NB4 (cell line): ENCODE data around the gene AGAP1.

Source experiments
- MYC ChIP-seq: IDR thresholded peaks from 2 replicates; pipeline ENCODE4 v1.6.1; 2011; ENCODE audit warnings: low read depth, low read length
- POLR2A ChIP-seq: IDR thresholded peaks from 2 replicates; pipeline ENCODE4 v1.6.1; 2011; ENCODE audit warnings: mild to moderate bottlenecking; ENCODE audit not compliant: insufficient read length; ENCODE audit errors: extremely low read depth
- TF ChIP-seq, protein P1 (sequence below): IDR thresholded peaks from one replicate; pipeline ENCODE4 v1.5.1; 2012; ENCODE audit warnings: low read depth, low read length
- TF ChIP-seq, protein P2 (sequence below): IDR thresholded peaks from 2 replicates; pipeline ENCODE4 v1.6.1; 2011; ENCODE audit warnings: low read depth, low read length

DNA sequence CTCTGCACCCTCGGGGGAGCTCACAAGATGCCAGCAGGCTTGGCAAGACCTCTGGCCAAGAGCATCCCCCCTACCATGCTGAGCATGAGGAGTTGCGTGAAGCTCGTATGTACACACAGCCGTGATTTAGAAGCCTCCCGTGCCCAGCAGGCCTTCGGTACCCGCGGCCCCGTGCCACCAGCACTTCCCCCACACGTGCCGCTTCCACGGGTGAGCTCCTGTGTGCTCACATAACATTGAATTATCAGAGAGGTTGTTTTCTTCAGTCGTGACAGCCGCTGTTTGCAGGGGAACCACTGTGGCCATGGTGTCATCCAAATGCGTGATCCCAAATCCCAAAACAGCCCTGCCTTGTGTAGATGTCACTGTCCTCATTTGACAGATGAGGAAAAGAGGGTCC, 621.1 kb downstream of the AGAP1 start:
- TF ChIP-seq POLR2A (no peak), MYC (no peak)
- TF ChIP-seq, protein P1, sequence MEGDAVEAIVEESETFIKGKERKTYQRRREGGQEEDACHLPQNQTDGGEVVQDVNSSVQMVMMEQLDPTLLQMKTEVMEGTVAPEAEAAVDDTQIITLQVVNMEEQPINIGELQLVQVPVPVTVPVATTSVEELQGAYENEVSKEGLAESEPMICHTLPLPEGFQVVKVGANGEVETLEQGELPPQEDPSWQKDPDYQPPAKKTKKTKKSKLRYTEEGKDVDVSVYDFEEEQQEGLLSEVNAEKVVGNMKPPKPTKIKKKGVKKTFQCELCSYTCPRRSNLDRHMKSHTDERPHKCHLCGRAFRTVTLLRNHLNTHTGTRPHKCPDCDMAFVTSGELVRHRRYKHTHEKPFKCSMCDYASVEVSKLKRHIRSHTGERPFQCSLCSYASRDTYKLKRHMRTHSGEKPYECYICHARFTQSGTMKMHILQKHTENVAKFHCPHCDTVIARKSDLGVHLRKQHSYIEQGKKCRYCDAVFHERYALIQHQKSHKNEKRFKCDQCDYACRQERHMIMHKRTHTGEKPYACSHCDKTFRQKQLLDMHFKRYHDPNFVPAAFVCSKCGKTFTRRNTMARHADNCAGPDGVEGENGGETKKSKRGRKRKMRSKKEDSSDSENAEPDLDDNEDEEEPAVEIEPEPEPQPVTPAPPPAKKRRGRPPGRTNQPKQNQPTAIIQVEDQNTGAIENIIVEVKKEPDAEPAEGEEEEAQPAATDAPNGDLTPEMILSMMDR = no peak
- TF ChIP-seq, protein P2, sequence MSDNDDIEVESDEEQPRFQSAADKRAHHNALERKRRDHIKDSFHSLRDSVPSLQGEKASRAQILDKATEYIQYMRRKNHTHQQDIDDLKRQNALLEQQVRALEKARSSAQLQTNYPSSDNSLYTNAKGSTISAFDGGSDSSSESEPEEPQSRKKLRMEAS = no peak
